Dermis microvascular lymphatic vessel endothelial cell (primary cell): ENCODE results near the gene MMP24. TPM values are rescaled to one million over a fixed set of nuclear protein-coding genes. Genes with fewer than 3 reads are reported as not detected.
"Not testable (repeated sequence)": the region's sequence is repeated elsewhere in the genome, so short reads cannot be mapped to it uniquely, and the experiment has no call there.

Experiments used
- DNase-seq, 2 donors: peaks; one replicate each; pipeline versions ENCODE4 v3.0.0 to v3.0.0-alpha.2; 2010; ENCODE audit warnings: low read depth in 2 of 2
- total RNA-seq: library from RNA; depleted of rRNA; stranded (reverse); fragments of >200 nt; gene quantifications from 2 replicates; pipeline ENCODE4 v1.2.1, GENCODE V29; 2014

The MMP24 gene
- total RNA-seq, 1 donor from 2014 or later, result under 0.01 TPM

DNA sequence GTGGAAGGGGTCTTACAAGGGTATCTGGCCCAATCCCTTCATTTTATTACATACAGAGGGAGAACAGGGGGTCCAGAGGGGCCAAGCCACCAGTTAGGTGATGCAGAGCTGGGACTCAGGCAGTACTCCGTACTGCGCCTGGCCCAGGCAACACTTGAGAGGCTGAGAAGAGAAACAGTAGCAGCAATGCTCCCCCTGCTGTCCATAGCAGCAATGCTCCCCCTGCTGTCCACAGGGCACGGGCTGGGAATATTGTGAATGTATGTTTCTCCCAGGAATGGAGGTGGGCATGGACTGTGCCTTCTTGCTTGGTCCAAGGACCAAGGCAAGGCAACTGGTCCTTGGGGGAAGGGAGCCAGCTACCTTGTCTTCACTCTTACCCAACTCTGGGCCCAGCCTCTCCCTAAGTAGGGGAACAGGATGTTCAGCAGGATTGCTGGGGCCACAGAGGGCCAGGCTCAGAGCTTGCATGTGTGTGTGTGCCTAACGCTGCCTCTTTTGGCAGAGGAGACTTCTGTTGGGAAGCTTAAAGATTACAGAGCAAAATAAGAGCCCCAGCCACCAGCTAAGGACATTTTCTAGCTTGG, 80.5 kb downstream of the MMP24 start:
- peak; percentile 31 to 81 for DNase-seq

DNA sequence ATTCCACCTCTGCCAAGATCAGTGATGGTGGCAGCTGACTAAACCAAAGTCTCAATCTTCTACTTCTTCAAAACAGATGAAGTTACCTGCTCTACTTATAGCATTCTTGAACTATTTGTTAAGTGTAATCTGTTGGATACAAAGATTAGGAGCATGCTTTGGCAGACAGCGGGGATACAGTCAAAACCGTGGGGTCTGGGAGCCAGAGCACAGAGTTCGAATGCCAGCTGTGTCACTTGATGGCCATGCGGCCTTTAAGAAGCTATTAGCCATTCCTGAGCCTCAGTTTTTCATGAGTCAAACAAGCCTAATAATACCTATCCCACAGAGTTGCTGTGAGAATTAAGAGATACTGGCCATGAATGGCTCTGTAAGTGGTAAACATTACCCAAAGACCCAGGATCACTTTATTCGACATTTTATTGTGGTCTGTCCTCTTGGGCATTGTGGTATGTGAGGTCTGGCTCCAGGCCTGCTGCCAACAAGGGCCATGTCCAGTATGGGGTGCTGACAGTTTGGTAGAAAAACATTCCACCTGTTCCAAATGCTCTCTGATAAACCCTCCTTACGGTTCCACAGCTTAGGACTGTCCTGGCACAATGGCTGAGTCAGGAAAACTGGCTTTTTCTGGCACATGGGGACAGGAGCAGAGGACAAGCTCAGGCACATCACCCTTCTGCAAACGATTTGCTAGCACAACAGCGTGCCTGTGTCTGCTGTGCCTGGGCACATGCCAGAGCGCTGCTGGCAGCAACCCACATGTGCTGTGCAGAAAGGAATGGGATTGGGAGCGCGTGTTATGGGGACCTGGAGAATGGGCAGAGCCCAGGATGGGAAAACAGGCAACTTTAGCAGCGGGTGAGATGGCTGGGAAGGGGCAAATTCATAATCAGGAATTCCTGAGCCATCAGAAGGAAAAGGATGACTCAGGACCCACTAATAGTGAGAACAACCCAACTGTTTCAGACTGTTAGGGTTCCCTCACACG, 81.5 kb downstream of the MMP24 start:
- DNase-seq, result peak; percentile 33 to 75

DNA sequence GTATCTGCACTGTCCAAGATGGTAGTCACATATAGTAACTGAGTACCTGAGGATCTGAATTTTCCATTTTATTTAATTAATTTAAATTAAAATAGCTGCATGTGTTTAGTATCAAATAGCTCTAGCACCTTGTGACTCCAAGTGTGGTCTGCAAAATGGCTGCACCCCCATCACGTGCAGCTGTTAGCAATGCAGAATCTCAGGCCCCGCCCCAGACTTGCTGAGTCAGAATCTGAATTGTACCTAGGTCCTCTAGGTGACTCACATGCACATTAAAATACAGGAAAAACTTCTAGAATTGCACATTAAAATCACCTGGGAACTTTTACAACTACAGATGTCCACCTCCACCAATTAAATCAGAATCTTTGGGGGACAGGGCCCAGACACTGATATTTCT, 84.9 kb downstream of the MMP24 start:
- DNase-seq, result peak in 1 of 2 donors; percentile 46

DNA sequence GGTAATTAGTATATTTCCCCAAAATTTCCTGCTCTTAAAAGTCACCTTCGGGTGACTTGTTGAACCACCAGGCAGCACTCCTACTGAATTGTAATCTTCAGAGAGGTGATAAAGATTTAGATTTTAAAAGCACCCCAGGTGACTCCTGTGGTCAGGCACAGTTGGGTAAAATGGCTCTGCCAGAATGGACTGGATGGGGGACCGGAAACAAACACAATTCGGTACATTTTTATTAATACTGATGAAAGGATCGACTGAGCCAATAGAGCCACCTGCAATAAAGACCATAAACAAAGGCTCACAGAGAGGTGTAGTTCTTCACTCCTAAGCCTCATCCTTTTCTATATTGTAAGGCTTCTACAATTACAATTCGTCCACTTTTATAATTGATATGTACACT, 85.3 kb downstream of the MMP24 start:
- no peak for DNase-seq

DNA sequence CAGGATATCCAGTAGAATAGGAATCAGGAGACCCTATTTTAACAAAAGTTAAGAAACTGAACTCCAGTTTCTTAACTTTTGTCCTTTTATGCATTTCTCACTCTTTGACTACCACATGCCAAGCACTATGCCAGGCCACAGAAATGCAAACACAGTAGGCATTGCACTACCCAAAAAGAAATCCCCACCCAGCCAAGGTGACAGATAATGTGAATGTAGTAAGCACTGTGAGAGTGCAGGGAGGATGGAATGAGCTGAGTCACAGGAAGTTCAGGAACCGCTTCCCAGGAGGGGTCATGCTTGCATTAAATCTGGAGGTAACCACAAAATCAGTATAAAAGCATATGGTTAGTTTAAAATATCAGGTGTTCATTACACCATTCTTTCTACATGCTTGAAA, 85.8 kb downstream of the MMP24 start:
- peak; percentile 40 to 78 for DNase-seq

DNA sequence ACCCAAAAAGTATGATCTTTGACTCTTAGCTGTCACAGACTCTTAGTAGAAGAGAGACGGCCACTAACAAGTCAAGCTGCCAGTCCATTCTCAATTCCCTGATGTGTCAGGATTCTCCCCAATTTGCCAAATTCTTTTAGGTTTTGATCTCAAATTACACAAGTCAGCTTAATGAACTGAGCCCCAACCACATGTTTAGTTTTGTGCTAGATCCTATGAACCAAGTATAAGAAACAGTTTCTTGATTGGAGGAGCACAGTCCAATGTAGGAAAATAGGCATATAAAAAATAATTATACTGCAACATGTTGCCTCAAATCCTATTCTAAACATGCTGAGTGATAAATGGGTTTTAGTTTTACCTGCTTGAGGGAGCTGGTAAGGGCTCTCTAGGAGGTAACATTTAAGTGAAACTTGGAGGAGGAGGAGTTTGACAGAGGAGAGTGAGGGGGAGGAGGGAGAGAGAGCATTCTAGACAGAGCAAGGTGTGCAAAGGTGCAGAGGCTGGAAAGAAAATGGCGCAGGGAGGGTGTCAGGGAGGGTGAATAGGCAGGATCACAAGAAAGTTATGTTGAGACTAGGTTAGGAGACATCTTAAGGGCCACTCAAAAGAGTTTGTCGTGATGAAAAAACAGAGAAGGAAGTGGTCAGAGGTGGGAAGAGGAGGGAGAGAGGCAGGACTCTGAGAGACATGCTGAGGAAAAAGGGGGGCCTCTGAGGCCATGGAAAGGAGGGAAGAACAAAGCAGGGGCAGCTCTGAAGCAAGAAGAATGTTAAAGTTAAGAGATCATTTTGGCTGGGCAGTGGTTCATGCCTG, 88.5 kb downstream of the MMP24 start:
- no peak for DNase-seq

DNA sequence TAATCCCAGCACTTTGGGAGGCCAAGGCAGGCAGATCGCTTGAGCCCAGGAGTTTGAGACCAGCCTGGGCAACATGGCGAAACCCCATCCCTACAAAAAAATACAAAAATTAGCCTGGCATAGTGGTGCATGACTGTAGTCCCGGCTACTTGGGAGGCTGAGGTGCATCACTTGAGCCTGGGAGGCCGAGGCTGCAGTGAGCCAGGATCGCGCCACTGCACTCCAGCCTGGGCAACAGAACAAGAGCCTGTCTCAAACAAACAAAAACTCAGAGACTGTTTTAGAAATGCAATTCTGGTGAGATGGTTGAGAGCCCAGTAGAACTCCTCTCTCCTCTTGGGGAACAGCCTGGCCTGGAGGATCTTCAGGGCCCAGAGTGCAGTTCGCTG, 89.1 kb downstream of the MMP24 start:
- not testable (repeated sequence) for DNase-seq

DNA sequence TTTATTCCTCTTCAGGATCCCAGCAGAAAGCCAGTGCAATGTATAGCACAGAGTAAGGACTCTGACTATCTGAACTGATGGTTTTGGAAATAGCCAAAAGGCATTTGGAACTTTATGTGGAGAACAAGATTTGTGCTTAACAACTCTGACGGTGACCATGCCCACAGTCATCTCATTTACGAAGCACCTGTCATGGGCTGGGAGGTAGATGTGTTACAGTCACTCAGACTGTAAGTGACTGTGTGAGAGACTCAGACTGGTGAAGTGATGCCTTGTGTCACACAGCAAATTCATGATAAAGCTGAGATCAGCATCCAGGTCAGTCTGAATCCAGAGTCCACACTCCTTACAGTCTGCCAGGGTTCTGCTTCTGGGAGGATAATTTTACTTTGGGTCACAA, 89.6 kb downstream of the MMP24 start:
- no peak for DNase-seq

DNA sequence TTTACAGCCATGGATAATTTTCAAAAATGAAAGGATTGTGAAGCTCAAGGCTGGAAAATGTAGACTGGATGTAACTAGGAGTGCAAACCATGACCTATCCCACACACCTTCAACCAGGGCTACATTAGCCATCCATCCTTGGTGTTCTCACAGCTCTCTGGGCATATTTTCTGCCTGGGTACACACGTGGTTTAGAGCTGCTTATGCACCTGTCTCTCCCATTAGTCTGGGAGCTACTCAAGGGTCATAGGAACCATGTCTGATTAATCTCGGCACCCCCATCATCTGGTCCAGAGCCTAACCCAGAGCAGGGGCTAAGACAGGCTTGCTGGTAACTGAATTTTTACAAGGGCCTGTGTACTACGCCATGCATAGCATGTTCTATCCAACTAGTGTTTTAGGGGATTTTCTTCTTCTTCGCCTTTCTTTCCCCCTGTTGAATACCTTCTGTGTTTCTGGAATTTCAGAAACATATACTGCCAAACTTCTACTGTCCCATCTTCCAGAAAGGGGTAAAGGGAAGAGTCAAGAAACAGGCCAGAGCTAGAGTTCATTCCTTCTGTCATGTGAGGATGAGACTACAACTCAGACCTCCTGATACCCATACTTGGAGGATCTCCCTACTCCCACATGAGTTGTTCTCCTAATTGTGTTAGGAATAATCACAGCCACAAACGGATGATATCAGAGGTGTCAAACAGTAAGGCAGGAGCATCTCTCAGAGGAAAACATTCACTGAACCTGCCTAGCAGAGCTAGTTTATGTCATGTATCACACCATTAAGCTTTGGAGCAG, 91.1 kb downstream of the MMP24 start:
- no peak for DNase-seq

DNA sequence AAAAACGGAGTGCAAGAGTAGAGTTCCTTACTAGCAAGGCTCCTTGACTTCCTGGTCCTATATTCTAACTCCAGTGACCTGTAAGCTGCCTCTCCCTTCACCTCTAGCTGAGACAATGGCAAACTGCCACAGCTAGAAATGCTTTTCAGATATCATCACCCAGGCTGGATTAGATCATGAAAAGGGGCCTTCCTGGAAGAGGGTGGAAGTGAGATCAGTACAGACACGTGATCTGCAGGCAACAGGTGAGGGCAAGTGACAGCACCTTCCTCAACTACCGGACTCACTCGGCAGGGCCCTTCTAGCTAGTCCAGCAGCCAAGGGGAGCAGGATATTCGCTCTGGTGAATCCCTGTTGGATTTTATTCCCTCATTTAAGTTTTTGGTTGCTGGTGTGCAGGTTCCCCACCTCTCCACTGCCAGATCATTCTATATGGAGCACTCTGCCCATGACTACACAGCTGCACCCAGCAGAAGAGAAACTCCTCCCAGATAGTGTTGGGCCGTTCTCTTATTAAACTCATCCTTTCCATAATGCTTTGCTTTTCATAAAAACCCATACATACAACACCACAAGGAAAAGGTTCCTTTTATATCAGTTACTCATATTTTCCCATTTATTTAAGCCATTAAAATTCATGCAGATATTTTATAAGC, 92.1 kb downstream of the MMP24 start:
- DNase-seq, result peak in 1 of 2 donors; percentile 73

DNA sequence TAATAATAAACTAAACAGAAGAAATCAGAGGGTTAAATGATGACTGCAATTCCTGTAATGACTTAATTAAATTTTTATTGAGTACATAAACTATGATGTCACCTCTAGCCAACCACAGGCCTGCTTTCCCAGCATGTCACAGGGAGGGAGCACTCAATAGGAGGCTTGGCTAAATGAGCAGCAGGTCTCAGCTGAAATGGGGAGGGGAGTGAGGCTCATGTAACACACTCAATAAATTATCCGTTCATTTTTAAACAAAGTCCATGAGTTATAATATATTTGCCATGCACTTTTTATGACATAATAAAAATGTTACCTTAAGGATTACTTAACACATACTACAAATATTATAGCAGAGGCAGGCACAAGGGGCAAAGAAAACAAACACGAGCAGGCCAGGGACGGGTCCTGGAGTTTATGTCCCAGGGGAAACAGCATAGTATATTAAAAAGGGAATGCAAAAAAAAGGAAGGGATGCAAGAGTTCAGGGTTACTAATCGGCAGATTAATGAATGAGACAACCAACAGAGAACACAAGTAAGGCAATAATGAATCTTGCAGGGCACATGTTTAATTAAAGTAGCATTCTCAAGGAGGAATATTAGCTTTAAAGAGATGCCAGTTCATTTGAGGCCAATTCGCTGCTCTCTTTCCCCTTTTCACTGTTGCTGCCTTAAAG, 92.8 kb downstream of the MMP24 start:
- DNase-seq, result no peak

DNA sequence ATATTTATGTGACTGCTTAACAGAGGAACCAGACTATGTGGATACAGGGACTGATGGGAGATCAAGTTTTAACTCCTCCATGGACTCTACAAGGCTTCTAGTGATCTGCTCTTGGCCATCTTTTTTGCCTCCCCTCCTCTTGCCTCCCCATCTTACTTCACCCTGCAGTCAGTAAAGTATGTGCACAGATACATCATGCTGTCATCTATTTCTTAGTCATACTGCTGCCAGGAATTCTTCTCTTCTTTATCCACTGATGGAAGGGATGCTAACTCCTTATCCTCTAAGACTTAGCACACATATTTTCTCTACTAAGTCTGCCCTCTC, 93.3 kb downstream of the MMP24 start:
- no peak for DNase-seq

DNA sequence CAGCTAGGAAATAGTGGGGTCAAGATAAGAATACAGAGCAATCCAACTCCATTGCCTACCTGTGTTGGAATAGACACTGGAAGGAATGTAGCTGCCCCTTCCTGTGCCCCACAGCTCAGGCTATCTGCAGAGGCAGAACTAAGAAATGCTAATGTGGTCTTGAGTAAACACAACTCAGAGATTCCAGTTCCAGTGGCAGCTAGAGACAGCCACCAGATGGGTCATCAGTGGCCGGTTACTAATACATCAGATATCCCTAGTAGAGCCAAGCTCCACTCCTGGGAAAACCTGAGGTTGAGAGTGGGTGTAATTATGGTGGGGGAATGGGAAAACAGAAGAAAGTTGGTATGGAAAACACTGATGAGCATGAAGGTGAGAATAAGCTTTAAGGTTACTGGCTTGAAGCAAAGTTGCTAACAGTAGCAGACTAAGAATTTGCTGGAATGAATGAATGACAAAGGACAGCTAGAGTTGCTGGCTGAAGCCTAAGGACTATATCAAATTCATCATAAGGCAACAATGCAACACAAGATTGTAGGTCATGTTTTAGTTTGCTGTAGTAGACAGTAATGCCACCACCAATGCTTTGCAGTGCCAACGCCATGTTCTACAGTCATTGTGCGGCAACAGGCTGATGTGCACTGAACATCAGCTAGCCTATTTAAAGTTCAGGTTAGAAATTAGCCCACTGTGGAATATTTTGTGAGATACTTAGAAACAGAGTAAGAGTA, 94.1 kb downstream of the MMP24 start:
- DNase-seq, result no peak

DNA sequence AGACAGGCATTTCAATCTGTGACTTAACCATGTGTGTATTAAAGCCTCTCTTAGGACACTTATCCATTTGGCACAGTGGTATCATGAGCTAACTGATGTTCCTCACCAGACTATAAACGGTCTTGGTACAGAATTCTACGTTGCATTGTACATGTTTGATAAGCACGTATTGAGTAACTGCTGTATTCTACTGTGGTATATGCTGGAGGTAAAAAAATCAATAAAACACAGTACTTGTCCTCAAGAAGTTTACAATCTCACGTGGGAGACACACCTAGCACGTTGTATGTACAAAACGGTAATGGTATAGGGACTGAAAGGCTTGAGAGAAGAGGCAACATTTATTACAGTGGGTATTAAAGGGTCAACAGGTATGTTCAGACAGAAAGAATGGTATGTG, 98.9 kb downstream of the MMP24 start:
- no peak for DNase-seq

DNA sequence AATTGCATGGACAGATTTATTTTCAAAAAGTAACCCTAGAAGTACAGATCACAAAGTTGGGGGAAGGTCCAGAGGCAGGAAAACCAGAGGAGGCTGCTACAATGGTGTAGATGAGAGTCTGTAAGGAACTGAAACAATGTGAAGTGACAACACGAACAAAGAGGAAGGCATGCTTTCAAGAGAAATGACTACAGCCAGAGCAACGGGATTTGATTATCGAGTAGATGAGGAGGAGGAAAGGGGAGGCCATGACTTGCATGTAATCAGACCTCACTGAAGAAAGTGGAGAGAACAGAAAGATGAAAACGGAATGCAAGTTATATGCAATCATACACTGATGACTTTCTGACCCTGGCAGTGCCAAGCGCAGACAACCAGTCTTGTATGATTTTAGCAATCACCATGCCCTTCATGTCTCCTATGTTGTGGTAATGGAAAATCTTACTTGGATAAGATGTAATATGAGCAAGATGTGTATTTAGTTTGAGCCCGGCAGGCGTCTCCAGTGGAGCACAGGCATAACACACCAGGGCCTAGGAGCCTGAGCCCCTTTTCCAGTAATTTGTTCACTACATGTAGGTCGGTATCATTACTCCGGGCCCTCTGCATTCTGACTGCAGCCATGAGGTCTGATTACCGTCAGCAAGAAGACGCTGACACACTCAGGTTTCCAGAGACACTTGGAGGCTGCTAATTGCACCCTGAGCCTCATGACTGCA, 99.7 kb downstream of the MMP24 start:
- no peak for DNase-seq
